GM12874 (cell line): ENCODE measurements around the gene ARL15.

ENCODE experiments used
- TF ChIP-seq, protein P1 (sequence below): IDR thresholded peaks from 2 replicates; pipeline ENCODE4 v1.5.1; 2011; ENCODE audit warnings: low read depth, mild to moderate bottlenecking, control low read depth, low read length, moderate library complexity; ENCODE audit not compliant: insufficient read depth

The ARL15 gene

DNA sequence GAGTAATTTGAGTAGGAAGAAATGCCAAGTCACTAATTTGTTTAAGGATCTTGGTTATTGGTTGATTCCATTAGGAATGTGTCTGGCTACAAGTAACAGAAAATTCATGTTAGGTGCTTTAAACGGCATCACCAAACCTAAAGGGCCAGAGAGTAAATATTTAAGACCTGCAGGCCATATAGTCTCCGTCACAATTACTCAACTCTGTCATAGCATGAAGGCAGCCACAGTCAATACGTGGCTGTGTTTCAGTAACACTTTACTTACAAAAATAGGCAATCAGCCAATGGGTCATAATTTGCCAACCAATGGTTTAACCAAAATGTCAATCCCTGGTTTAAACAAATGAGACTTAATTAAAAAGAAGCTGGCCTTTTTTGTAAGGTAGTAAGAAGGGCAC is 98.5 kb downstream of the ARL15 start:
- TF ChIP-seq, protein P1, sequence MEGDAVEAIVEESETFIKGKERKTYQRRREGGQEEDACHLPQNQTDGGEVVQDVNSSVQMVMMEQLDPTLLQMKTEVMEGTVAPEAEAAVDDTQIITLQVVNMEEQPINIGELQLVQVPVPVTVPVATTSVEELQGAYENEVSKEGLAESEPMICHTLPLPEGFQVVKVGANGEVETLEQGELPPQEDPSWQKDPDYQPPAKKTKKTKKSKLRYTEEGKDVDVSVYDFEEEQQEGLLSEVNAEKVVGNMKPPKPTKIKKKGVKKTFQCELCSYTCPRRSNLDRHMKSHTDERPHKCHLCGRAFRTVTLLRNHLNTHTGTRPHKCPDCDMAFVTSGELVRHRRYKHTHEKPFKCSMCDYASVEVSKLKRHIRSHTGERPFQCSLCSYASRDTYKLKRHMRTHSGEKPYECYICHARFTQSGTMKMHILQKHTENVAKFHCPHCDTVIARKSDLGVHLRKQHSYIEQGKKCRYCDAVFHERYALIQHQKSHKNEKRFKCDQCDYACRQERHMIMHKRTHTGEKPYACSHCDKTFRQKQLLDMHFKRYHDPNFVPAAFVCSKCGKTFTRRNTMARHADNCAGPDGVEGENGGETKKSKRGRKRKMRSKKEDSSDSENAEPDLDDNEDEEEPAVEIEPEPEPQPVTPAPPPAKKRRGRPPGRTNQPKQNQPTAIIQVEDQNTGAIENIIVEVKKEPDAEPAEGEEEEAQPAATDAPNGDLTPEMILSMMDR = no peak

DNA sequence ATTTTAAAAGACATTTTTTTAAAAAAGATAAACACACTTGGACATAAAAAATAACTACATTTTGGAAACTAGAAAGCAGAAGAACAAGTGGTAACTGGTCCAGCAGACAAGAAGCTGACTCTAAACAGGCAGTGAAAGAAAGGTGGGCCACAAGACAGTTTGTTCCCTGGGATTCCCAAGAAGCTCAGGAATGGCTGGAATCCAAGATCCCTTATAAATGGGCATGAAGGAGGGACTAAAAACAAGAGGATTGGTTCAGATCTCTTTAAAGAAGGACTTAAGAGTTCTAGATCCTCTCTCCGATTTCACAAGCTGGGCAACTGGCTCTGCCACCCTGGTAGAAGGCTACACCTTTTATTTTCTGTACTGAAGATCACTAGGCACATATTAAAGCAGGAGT is 102.8 kb downstream of the ARL15 start:
- TF ChIP-seq, protein P1 = no peak

DNA sequence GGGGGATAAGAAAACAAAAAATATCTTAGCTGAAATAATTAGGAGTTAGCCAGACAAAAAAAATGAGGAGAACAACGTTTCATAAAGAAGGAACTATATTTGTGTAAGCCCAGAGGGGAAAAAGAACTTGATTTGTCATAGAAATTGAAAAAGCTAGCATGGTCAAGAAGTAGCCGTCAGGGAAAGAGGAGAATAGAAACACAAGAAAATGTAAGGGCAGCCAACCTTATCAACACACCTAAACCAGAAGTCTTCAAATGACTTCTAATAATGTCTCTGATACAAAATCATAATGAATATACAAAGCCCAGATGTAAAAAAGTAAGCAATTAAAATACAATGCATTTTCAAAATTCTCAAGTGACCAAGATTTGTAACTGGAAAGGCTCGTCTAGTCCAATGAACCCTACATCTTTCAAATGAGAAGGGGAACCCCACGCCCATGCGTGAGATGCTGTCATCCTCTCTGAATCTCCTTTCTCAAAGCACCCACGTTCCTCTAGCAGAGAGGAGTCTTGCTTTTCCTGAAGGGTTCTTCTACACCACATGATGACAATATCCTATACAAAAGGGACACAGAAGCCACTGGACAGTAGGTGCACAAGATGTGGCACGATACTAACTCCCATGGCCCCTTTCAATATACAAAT is 103.7 kb downstream of the ARL15 start:
- TF ChIP-seq, protein P1 = no peak

DNA sequence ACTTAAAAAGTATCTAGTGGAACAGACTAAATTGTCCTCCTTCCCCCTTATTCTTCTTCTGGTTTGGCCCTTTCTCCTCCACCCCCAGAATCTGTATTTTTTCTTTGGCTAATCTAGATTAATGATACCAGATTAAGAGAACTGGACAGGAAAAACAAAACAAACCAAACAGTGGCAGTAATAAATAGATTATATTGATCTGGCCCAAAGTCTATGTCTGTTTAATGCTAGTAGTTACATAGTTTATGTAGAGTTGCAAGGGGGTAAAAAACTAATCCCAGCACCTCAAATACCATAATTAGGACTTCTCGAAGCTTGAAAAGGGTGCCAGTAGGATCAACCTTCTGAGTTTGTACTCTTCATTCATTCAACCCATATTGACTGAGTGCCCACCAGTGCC is 104.5 kb downstream of the ARL15 start:
- TF ChIP-seq, protein P1 = no peak

DNA sequence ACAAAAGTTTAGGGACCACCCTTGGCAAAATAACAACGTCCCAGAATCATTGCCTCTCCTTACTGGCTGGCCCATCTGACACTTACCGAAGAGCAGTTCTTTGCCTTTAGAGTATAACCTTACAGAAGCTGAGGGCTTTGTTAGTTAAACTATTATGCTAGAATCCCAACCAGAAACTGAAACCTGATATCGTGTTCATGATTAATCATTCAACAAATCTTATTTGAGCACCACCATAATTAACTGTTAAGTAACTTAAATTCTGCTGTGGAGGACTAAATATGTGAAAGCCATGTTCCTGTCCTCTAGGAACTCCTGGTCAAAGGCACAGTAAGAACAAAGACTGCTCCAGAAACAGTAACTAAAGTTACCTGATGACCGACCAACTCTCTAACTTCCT is 104.9 kb downstream of the ARL15 start:
- TF ChIP-seq, protein P1 = no peak

DNA sequence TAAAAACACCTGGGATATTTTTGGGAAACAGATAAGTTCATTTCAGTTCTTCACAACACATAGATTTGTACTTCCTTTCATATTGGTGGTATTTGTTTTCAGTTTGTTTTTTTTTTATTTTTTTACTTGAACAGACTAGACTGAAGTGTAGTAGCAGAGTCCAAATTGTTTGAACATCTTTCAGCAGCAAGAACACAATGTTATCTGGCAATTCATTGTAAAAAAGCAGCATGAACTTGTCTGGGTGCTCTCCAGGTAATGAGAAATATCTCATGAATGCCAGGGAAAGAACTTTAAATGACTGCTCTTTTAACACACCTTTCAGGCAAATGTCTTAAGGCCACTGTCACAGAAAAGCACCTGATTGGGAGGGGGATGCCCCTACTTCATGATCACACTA is 113.4 kb downstream of the ARL15 start:
- TF ChIP-seq, protein P1 = no peak

DNA sequence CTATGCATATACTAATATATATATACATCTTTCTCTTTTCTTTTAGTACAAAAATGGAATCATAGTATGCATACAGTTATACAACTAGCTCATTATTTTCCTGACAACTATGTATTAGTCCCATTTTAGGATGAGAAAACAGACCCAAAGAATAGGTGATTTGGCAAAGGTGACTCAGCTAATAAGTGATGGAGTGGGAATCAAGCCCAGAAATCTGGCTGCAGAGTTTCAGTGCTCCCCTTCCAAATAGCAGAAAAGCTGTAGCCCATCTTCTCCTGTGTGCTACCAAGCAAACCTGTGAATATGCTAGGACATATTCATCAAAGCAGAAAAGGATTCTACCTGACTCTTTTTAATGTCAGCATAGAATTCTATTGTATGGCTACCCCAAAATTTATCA is 114.7 kb downstream of the ARL15 start:
- TF ChIP-seq, protein P1 = no peak
